Hepatic stellate cell (primary cell): ENCODE measurements around the gene TMPRSS11A.

Experiments used
- DNase-seq: peaks from one replicate; pipeline ENCODE4 v3.0.0; 2011; ENCODE audit warnings: low spot score

Gene TMPRSS11A

GRCh38 chr4:67911638-67912037, 51.7 kb downstream of the TMPRSS11A start:
- no peak for DNase-seq

- DNase-seq: no peak
Measured at GRCh38 chr4:67911141-67911540, 52.2 kb downstream of the TMPRSS11A start.

- DNase-seq: no peak
Measured at GRCh38 chr4:67910585-67910905, 52.7 kb downstream of the TMPRSS11A start.

GRCh38 chr4:67909905-67910584, 53.2 kb downstream of the TMPRSS11A start:
- no peak for DNase-seq

- no peak for DNase-seq
Measured at GRCh38 chr4:67907650-67908049, 55.6 kb downstream of the TMPRSS11A start.

- DNase-seq: no peak
Measured at GRCh38 chr4:67899096-67899495, 64.2 kb downstream of the TMPRSS11A start.

- no peak for DNase-seq
Measured at GRCh38 chr4:67897686-67898085, 65.6 kb downstream of the TMPRSS11A start.

GRCh38 chr4:67896421-67897065, 66.8 kb downstream of the TMPRSS11A start:
- no peak for DNase-seq

GRCh38 chr4:67894659-67895058, 68.6 kb downstream of the TMPRSS11A start:
- no peak for DNase-seq

GRCh38 chr4:67892905-67893304, 70.4 kb downstream of the TMPRSS11A start:
- no peak for DNase-seq

GRCh38 chr4:67892253-67892652, 71.0 kb downstream of the TMPRSS11A start:
- DNase-seq: no peak

- no peak for DNase-seq
Measured at GRCh38 chr4:67891645-67892044, 71.6 kb downstream of the TMPRSS11A start.

- DNase-seq: peak; percentile 9
Measured at GRCh38 chr4:67886281-67886680, 77.0 kb downstream of the TMPRSS11A start.

- DNase-seq: peak; percentile 32
Measured at GRCh38 chr4:67885762-67886161, 77.5 kb downstream of the TMPRSS11A start.

- DNase-seq: no peak
Measured at GRCh38 chr4:67884701-67885100, 78.6 kb downstream of the TMPRSS11A start.

- no peak for DNase-seq
Measured at GRCh38 chr4:67883902-67884301, 79.4 kb downstream of the TMPRSS11A start, which contains the start of gene TMPRSS11D. Gene TMPRSS11D (minus strand): TSS chr4:67884002. CDS start chr4:67883933, 69 bp downstream.

GRCh38 chr4:67883458-67883857, 79.8 kb downstream of the TMPRSS11A start:
- DNase-seq: no peak

GRCh38 chr4:67880866-67881610, 82.3 kb downstream of the TMPRSS11A start:
- no peak for DNase-seq

- DNase-seq: no peak
Measured at GRCh38 chr4:67879486-67879885, 83.8 kb downstream of the TMPRSS11A start.

GRCh38 chr4:67877086-67877485, 86.2 kb downstream of the TMPRSS11A start:
- no peak for DNase-seq

GRCh38 chr4:67874986-67875385, 88.3 kb downstream of the TMPRSS11A start:
- no peak for DNase-seq

- no peak for DNase-seq
Measured at GRCh38 chr4:67873116-67873515, 90.2 kb downstream of the TMPRSS11A start.

GRCh38 chr4:67871867-67872266, 91.4 kb downstream of the TMPRSS11A start:
- DNase-seq: peak; percentile 11
